BJ (cell line): ENCODE data around the gene SLAMF7. TPM values are rescaled to one million over a fixed set of nuclear protein-coding genes. Genes with fewer than 3 reads are reported as not detected.

Experiments used
- CTCF ChIA-PET: fragments of 350-600 bp; formaldehyde crosslinking; extraction: SDS; loops from one replicate; lab custom pipeline; 2021; ENCODE audit warnings: antibody characterized with exemption, inconsistent platforms; lab: Yijun Ruan, JAX
- POLR2A ChIA-PET: fragments of 300-600 bp; sonication (Branson Sonifier 250); formaldehyde crosslinking; extraction: SDS; loops from one replicate; lab custom pipeline; 2021; ENCODE audit warnings: antibody characterized with exemption; lab: Charles Lee
- DNase-seq: peaks from one replicate; pipeline ENCODE4 v3.0.0-alpha.2; 2011; ENCODE audit warnings: low read depth
- H3K27me3 ChIP-seq: 2 replicates; pipeline ENCODE4 v1.6.0; 2011; ENCODE audit warnings: low read length; ENCODE audit not compliant: control insufficient read depth, insufficient read depth
- H3K36me3 ChIP-seq: 2 replicates; pipeline ENCODE4 v1.5.1; 2011; ENCODE audit warnings: low read length; ENCODE audit not compliant: control insufficient read depth, insufficient read depth
- H3K4me3 ChIP-seq: 2 replicates; pipeline ENCODE4 v1.5.1; 2011; ENCODE audit warnings: low read depth, mild to moderate bottlenecking, control low read depth, low read length
- polyA plus RNA-seq: library from polyadenylated mRNA; depleted of rRNA; stranded (reverse); fragments of >200 nt; gene quantifications from 2 replicates; pipeline ENCODE4 v1.2.3, GENCODE V29; 2011
- TF ChIP-seq, protein P1 (sequence below): IDR thresholded peaks from 2 replicates; pipeline ENCODE4 v1.5.1; 2011; ENCODE audit warnings: low read depth, mild to moderate bottlenecking, control low read depth, inconsistent platforms, low read length, moderate library complexity; ENCODE audit not compliant: insufficient read depth

The SLAMF7 gene
- polyA plus RNA-seq, 1 experiment, result not detected

DNA sequence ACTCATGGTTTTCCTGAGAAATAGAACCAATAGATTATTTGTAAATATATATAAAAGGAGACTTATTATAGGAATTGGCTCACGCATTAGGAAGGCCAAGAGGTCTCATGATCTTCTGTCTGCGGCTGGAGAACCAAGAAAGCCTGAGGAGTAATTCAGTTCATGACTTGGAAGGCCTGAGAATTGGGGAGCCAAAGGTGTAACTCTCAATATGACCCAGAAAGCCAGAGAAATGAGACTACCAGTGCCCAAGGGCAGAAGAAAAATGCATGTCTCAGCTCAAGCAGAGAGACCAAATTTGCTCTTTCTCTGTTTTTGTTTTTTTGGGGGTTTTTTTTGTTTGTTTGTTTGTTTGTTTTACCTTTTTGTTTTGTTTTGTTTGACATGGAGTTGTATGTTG lies 19.5 kb downstream of the SLAMF7 start:
- Histone ChIP-seq H3K4me3 (no peak overlapping the region), H3K27me3 (no peaks in the 10 kb centered on the region), H3K36me3 (no peaks in the 10 kb centered on the region)
- CTCF ChIA-PET, result interaction anchor here (0.6 kb wide), 1 partner anchor 78 kb away, joined by 4 read pairs; no protein-coding TSS in a partner anchor
- DNase-seq, result no peak
- POLR2A ChIA-PET, result no interaction called here
- TF ChIP-seq, protein P1, sequence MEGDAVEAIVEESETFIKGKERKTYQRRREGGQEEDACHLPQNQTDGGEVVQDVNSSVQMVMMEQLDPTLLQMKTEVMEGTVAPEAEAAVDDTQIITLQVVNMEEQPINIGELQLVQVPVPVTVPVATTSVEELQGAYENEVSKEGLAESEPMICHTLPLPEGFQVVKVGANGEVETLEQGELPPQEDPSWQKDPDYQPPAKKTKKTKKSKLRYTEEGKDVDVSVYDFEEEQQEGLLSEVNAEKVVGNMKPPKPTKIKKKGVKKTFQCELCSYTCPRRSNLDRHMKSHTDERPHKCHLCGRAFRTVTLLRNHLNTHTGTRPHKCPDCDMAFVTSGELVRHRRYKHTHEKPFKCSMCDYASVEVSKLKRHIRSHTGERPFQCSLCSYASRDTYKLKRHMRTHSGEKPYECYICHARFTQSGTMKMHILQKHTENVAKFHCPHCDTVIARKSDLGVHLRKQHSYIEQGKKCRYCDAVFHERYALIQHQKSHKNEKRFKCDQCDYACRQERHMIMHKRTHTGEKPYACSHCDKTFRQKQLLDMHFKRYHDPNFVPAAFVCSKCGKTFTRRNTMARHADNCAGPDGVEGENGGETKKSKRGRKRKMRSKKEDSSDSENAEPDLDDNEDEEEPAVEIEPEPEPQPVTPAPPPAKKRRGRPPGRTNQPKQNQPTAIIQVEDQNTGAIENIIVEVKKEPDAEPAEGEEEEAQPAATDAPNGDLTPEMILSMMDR, result no peak

DNA sequence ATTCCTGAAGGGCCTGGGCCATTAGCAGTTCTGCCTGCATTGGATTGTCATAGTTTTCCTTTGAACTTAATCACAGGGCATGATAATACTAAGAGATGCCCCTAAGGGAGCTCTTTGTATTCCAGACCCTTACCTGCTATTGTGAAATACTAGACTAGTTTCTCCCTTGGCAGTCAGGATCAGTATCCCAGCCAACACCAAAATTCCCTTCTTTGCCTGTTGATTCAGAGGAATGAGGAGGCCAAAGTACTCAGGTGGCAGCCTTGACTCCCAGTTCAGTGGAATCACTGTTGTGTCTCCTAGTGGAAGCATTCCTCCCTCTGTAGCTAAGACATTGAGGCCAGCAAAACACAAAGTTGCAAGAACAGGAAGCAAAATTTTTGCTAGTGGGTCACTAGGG lies 20.7 kb downstream of the SLAMF7 start:
- no peak overlapping the region for H3K4me3 ChIP-seq

DNA sequence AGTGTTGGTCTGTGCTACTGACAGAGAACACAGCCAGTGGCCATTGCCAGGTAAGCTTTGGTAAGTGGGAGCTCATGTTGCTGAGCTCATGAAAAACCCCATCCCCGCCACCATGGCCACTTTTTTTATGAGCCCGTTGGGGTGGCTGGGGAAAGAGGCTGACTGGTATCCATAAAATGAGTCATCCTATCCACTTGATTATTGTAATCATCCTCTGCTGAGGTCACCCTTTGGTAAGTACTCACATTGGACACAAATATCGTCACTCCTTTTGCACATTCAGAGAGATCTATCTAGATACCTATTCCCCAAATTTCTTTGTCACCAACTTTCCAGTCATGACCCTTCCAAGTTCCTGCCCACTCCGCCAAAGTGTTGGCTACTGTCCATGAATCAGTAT lies 22.0 kb downstream of the SLAMF7 start:
- no peak for DNase-seq
- TF ChIP-seq, protein P1, result no peak
- Histone ChIP-seq H3K36me3 (no peaks in the 10 kb centered on the region), H3K4me3 (no peak overlapping the region), H3K27me3 (no peaks in the 10 kb centered on the region)
- ChIA-PET POLR2A (no interaction called here), CTCF (no interaction called here)

More for the DNA sequence above, 20.7 kb downstream of the SLAMF7 start:
- no peaks in the 10 kb centered on the region for H3K36me3 ChIP-seq
- H3K27me3 ChIP-seq, result no peaks in the 10 kb centered on the region
- TF ChIP-seq, protein P1, result no peak
- ChIA-PET CTCF (no interaction called here), POLR2A (no interaction called here)
- DNase-seq, result no peak

DNA sequence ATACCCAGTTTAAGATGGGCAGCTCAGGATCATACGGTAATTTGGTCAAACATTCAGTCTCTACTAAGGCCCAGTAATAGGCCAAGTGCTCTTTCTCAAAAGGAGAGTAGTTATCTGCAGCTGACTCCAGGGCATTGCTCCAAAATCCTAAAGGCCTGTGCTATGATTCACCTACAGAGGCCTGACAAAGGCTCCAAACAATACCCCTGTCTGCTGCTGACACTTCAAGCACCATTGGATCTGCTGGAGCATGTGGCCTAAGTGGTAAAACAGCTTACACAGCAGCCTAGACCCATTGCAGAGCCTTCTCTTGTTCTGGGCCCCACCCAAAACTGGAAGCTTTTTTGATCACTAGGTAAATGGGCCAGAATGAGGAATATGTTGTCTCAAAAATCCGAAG lies 22.8 kb downstream of the SLAMF7 start:
- no peak for DNase-seq
- ChIA-PET CTCF (no interaction called here), POLR2A (no interaction called here)
- H3K36me3 ChIP-seq, result no peaks in the 10 kb centered on the region
- no peak overlapping the region for H3K4me3 ChIP-seq
- TF ChIP-seq, protein P1, result no peak
- H3K27me3 ChIP-seq, result no peaks in the 10 kb centered on the region

DNA sequence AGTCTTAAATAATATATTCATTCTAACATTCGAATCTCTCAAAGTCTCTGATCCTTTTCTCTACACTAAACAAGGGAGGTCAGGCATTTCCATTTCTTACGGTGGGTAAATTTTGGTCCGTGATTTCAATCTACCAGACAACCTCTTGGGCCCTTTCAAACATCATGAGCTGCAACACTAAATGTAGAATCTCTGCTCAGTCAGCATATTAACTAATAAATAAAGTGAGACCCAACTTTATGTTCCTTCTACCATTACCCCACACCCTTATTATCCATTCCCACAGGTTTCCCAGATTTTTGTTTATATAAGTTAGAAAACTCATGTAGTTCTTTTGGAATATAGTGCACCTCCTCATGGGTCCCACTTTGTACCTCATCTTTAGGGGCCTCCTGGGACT lies 24.9 kb downstream of the SLAMF7 start:
- Histone ChIP-seq H3K4me3 (no peak overlapping the region), H3K36me3 (no peaks in the 10 kb centered on the region), H3K27me3 (no peaks in the 10 kb centered on the region)
- ChIA-PET POLR2A (no interaction called here), CTCF (interaction anchor here (1.1 kb wide), 1 partner anchor 12 kb away, joined by 5 read pairs; no protein-coding TSS in a partner anchor)
- TF ChIP-seq, protein P1, result no peak
- DNase-seq, result no peak
